Measurements from ENCODE around the gene PROSER1. TPM values are rescaled to one million over a fixed set of nuclear protein-coding genes. Genes with fewer than 3 reads are reported as not detected.

Gene PROSER1
- total RNA-seq, 1 experiment from 2014 or later: 75.6 TPM

GRCh38 chr13:39039041-39039440 is 1.2 kb upstream of the PROSER1 start:
- H3K36me3 Mint-ChIP-seq (ENCODE audit: insufficient read depth, unreplicated experiment): peaks cover 13% of the 10 kb centered on the region
- peak overlapping the region; percentile 84 for H3K27ac Mint-ChIP-seq (ENCODE audit: unreplicated experiment)
- no peak for DNase-seq
- peak overlapping the region; percentile 84 for H3K4me3 ChIP-seq (ENCODE audit: low read depth, low read length)
- H3K27me3 Mint-ChIP-seq (ENCODE audit: insufficient read depth, unreplicated experiment): no peaks in the 10 kb centered on the region
- no peaks in the 10 kb centered on the region for H3K9me3 ChIP-seq
- H3K27me3 ChIP-seq (replicated peaks; ENCODE audit: control insufficient read depth, insufficient read depth, low read length): no peaks in the 10 kb centered on the region
- intact Hi-C loops (cut with micrococcal nuclease; ENCODE audit: unreplicated experiment): loop anchor here (5.0 kb wide), 1 partner anchor 642 kb away; no protein-coding TSS in a partner anchor
- H3K4me1 ChIP-seq: peaks cover 10% of the 10 kb centered on the region; the same call in 1 of the 2 replicates
- CTCF ChIA-PET: no interaction called here
- H3K4me1 Mint-ChIP-seq (ENCODE audit: low read depth, unreplicated experiment): peaks cover 13% of the 10 kb centered on the region
- peak overlapping the region; percentile 94 for H3K4me3 Mint-ChIP-seq (ENCODE audit: unreplicated experiment)
- TF ChIP-seq CTCF (IDR thresholded peaks at IDR 0.05; ENCODE audit: insufficient read depth in 1 of 2, low read depth in 1 of 2, low read length in 1 of 2, severe bottlenecking in 1 of 2, unreplicated experiment in 1 of 2): no peak
- H3K36me3 ChIP-seq (ENCODE audit: control insufficient read depth, insufficient read depth, low read length): no peaks in the 10 kb centered on the region; the same call in 1 of the 2 replicates
- BruUV-seq (replicated peaks): no TSS peak
- POLR2A ChIA-PET: no interaction called here
- no peaks in the 10 kb centered on the region for H3K9me3 Mint-ChIP-seq (ENCODE audit: unreplicated experiment)

- no peaks in the 10 kb centered on the region for H3K9me3 ChIP-seq
- intact Hi-C loops (cut with micrococcal nuclease; ENCODE audit: unreplicated experiment): loop anchor here (1.0 to 5.0 kb wide), 2 partner anchors 15 to 641 kb away; no protein-coding TSS in a partner anchor
- TSS peak; percentile 41 for BruUV-seq (replicated peaks)
- Mint-ChIP-seq H3K27me3 (ENCODE audit: insufficient read depth, unreplicated experiment) (no peaks in the 10 kb centered on the region), H3K9me3 (ENCODE audit: unreplicated experiment) (no peaks in the 10 kb centered on the region), H3K4me3 (ENCODE audit: unreplicated experiment) (peak overlapping the region; percentile 94), H3K4me1 (ENCODE audit: low read depth, unreplicated experiment) (peaks cover 13% of the 10 kb centered on the region), H3K36me3 (ENCODE audit: insufficient read depth, unreplicated experiment) (peaks cover 13% of the 10 kb centered on the region), H3K27ac (ENCODE audit: unreplicated experiment) (peak overlapping the region; percentile 84)
- ChIA-PET CTCF (no interaction called here), POLR2A (interaction anchor here (2.2 kb wide), 1 partner anchor 15 kb away, joined by 11 read pairs; no protein-coding TSS in a partner anchor)
- H3K4me3 ChIP-seq (ENCODE audit: low read depth, low read length): peak overlapping the region; percentile 84
- no peak for TF ChIP-seq CTCF (IDR thresholded peaks at IDR 0.05; ENCODE audit: insufficient read depth in 1 of 2, low read depth in 1 of 2, low read length in 1 of 2, severe bottlenecking in 1 of 2, unreplicated experiment in 1 of 2)
- H3K36me3 ChIP-seq (ENCODE audit: control insufficient read depth, insufficient read depth, low read length): no peaks in the 10 kb centered on the region; the same call in 1 of the 2 replicates
- peaks cover 10% of the 10 kb centered on the region; the same call in 1 of the 2 replicates for H3K4me1 ChIP-seq
- H3K27me3 ChIP-seq (replicated peaks; ENCODE audit: control insufficient read depth, insufficient read depth, low read length): no peaks in the 10 kb centered on the region
- DNase-seq: no peak
Measured at GRCh38 chr13:39038569-39039030, 711 bp upstream of the PROSER1 start.

- H3K36me3 Mint-ChIP-seq (ENCODE audit: insufficient read depth, unreplicated experiment): peaks cover 13% of the 10 kb centered on the region
- H3K4me3 Mint-ChIP-seq (ENCODE audit: unreplicated experiment): peak overlapping the region; percentile 94
- no peaks in the 10 kb centered on the region for H3K27me3 Mint-ChIP-seq (ENCODE audit: insufficient read depth, unreplicated experiment)
- H3K9me3 Mint-ChIP-seq (ENCODE audit: unreplicated experiment): no peaks in the 10 kb centered on the region
- Histone ChIP-seq H3K9me3 (no peaks in the 10 kb centered on the region), H3K27me3 (replicated peaks; ENCODE audit: control insufficient read depth, insufficient read depth, low read length) (no peaks in the 10 kb centered on the region), H3K4me1 (peaks cover 10% of the 10 kb centered on the region; the same call in 1 of the 2 replicates), H3K36me3 (ENCODE audit: control insufficient read depth, insufficient read depth, low read length) (no peaks in the 10 kb centered on the region; the same call in 1 of the 2 replicates), H3K4me3 (ENCODE audit: low read depth, low read length) (peak overlapping the region; percentile 84)
- peak overlapping the region; percentile 84 for H3K27ac Mint-ChIP-seq (ENCODE audit: unreplicated experiment)
- no peak for DNase-seq
- CTCF ChIA-PET: interaction anchor here (1.0 to 1.7 kb wide), 5 partner anchors 14 to 579 kb away, joined by 3 to 7 read pairs (median 5); no protein-coding TSS in a partner anchor
- H3K4me1 Mint-ChIP-seq (ENCODE audit: low read depth, unreplicated experiment): peaks cover 13% of the 10 kb centered on the region
- intact Hi-C loops (cut with micrococcal nuclease; ENCODE audit: unreplicated experiment): loop anchor here (5.0 kb wide), 1 partner anchor 640 kb away; no protein-coding TSS in a partner anchor
- no TSS peak for BruUV-seq (replicated peaks)
- POLR2A ChIA-PET: interaction anchor here (0.9 to 2.2 kb wide), 2 partner anchors 14 to 51 kb away, joined by 4 to 11 read pairs; no protein-coding TSS in a partner anchor
- TF ChIP-seq CTCF (IDR thresholded peaks at IDR 0.05; ENCODE audit: insufficient read depth in 1 of 2, low read depth in 1 of 2, low read length in 1 of 2, severe bottlenecking in 1 of 2, unreplicated experiment in 1 of 2): peak in 1 of 2 experiments; percentile 22
Measured at GRCh38 chr13:39037410-39037879, 444 bp downstream of the PROSER1 start.

Data from Caco-2 (cell line).